22Rv1 (cell line): Measurements from ENCODE around the gene PLEKHJ1.
A peak's percentile ranks its signal among the peaks of the same experiment; 100 is the strongest.

ENCODE experiments used
- H3K27ac ChIP-seq: fragments of 450-650 bp; 2 replicates; pipeline ENCODE4 v1.5.1; 2017
- CTCF ChIP-seq: fragments of 450-650 bp; IDR thresholded peaks from 2 replicates; pipeline ENCODE4 v1.5.1; 2017; ENCODE audit warnings: mild to moderate bottlenecking
- ZFX ChIP-seq: fragments of 450-650 bp; IDR thresholded peaks from 2 replicates; pipeline ENCODE4 v1.6.1; 2017; ENCODE audit warnings: antibody characterized with exemption, borderline replicate concordance

PLEKHJ1 gene

GRCh38 chr19:2268480-2268830 lies 32.3 kb upstream of the PLEKHJ1 start:
- H3K27ac ChIP-seq, result no peak overlapping the region

GRCh38 chr19:2266183-2266993 lies 30.3 kb upstream of the PLEKHJ1 start:
- no peak overlapping the region for H3K27ac ChIP-seq
- TF ChIP-seq CTCF (no peak), ZFX (no peak)

More at GRCh38 chr19:2268480-2268830, 32.3 kb upstream of the PLEKHJ1 start:
- TF ChIP-seq ZFX (no peak), CTCF (no peak)

- no peak for TF ChIP-seq ZFX
- peak; percentile 86 for TF ChIP-seq CTCF
- H3K27ac ChIP-seq, result no peak overlapping the region
Observed at GRCh38 chr19:2261438-2262172, 25.5 kb upstream of the PLEKHJ1 start.

GRCh38 chr19:2260341-2260805 lies 24.2 kb upstream of the PLEKHJ1 start:
- no peak overlapping the region for H3K27ac ChIP-seq
- no peak for TF ChIP-seq ZFX
- TF ChIP-seq CTCF, result no peak

GRCh38 chr19:2259336-2259735 lies 23.2 kb upstream of the PLEKHJ1 start:
- TF ChIP-seq CTCF (no peak), ZFX (no peak)
- no peak overlapping the region for H3K27ac ChIP-seq

- TF ChIP-seq ZFX (no peak), CTCF (no peak)
- no peak within 1 kb of the TSS for H3K27ac ChIP-seq
Observed at GRCh38 chr19:2255982-2256685, 20.0 kb upstream of the PLEKHJ1 start, which contains the start of gene JSRP1. Gene JSRP1 (minus strand): TSS chr19:2256417. CDS start chr19:2255314, 1,103 bp downstream.
